OCI-LY3 (cell line): Measurements from ENCODE around the gene POLR3K.

Source experiments
- CTCF ChIP-seq: fragments of 200-600, 300-600 bp; sonication (generic); IDR thresholded peaks from 2 replicates; pipeline ENCODE4 v1.5.1; 2014; ENCODE audit warnings: antibody characterized with exemption, low read length, low read depth
- EZH2phosphoT487 ChIP-seq: fragments of 200-600 bp; shearing (Covaris generic); IDR thresholded peaks from 2 replicates; pipeline ENCODE4 v1.6.1; 2018; ENCODE audit warnings: antibody characterized with exemption, mixed run types, low read depth

- TF ChIP-seq CTCF (no peak), EZH2phosphoT487 (no peak)
Measured at GRCh38 chr16:94918-95265, 41.5 kb upstream of the POLR3K start.
